8988T (cell line): Measurements from ENCODE around the gene CASKIN2.

Experiments
- DNase-seq: peaks from one replicate; pipeline ENCODE4 v3.0.0; 2011

Gene CASKIN2

DNA sequence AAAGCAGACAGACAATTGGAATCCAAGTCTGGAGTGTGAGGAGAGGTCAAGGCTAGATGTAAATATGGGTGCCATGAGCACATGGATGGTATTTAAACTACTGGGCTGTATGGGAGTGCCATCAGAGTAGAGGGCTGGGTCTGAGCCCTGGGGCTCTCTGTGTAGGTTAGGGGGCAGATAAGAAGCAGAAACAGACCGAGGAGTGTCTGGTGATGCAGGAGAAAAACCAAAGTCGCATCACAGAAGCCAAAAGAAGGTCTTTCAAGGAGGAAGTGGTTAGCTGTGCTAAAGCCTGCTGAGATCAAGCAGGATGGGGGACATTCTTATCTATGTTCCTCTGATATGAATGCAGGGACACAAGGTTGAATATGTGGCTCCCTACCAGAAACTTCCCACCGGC, 2.9 kb upstream of the CASKIN2 start:
- no peak for DNase-seq

DNA sequence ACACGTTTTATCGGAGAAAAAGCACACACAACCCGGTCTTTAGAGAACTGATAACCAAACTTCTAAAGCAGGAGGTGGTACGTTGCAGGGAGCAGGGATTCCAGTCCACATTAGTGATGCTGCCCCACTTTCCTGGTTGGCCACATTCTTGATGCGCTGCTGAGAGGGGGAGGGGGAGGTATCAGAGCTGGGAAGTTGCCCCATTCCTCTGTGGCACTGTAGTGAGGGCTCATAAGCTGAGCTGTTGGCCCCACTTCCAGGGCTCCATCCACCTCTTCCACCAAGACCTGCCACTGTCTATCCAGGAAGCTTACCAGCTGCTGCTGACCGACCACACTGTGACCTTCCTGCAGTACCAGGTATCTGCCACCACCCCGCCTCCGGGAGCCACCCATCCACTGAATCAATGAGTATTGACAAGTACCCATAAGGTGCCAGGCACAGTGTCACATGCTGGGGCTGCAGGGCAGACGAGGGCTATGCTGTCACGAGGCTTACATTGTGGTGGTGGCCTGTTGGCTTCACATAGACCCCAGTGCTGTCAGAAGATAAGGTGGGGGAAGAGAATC, 2.0 kb upstream of the CASKIN2 start:
- no peak for DNase-seq

DNA sequence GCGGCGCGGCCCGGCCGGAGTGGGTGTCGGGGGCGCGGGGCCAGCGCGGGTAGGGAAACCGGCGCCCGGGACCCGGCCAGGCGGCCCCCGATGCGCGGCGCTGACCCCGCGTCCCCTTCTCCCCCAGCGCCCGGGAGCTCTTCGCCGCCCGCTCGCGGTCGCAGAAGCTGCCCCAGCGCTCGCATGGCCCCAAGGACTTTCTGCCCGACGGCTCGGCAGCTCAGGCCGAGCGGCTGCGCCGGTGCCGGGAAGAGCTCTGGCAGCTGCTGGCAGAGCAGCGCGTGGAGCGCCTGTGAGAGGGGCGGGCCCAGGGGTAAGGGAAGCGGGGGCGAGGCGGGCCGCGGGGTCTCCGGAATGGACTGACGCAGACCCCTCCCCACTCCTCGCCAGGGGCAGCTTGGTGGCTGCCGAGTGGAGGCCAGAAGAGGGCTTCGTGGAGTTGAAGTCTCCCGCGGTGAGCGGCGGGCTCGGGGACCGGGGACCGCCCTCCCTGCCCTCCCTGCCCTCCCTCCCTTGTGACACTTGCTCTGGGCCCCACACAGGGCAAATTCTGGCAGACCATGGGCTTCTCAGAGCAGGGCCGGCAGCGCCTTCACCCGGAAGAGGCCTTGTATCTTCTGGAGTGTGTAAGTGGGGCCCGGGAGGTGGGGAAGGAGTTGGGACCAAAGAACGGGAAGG, 1.4 kb upstream of the CASKIN2 start:
- no peak for DNase-seq

DNA sequence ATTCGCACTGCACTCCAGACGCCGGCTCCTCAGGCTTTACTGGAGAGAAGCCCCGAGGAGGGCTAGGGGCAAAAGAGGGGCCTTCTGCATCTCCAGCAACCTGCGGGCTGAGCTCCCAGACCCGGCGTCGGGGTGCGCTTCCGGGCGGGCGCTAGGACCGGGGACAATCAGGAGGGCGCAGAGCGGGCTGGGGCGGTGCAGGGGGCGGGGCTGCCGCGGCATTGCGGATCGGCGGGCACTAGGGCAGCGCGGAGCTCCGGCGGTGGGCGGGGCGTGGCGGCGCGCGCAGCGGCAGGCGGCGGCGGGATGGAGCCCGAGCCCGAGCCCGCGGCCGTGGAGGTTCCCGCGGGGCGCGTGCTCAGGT, 900 bp upstream of the CASKIN2 start, which contains the start of gene TSEN54:
Gene TSEN54, plus strand, starts transcription at position 274 of the 364 bp plus-strand sequence. Its CDS starts 33 bp downstream, at position 307.
- peak; percentile 95 for DNase-seq

DNA sequence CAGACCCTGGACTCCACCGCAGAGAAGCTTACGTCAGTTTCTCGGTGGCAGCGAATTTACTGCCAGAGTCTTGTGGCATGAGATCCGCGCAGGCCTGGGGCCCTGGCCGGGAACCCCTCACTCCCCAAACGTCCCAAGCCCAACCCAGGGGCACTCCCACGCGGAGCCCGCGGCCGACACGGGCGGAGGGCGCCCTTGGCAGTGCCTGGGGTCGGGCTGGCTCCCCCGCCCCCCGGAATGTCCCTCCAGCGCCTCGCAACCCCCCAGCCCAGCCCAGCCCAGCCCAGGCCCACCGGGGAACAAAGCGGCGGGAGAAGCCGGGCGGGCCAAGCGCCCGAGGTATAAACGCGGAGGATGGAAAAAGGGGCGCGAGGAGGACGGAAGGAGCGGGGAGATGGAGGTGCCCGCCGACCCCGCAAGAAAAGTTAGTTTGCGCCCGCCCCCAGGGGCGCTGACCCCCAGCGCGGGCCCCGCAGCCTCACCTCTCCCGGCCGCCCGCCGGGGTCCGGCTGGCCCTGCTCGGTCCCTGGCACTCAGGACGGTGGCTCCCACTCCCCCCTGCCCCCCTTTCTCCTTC, 330 bp downstream of the CASKIN2 start:
- no peak for DNase-seq

DNA sequence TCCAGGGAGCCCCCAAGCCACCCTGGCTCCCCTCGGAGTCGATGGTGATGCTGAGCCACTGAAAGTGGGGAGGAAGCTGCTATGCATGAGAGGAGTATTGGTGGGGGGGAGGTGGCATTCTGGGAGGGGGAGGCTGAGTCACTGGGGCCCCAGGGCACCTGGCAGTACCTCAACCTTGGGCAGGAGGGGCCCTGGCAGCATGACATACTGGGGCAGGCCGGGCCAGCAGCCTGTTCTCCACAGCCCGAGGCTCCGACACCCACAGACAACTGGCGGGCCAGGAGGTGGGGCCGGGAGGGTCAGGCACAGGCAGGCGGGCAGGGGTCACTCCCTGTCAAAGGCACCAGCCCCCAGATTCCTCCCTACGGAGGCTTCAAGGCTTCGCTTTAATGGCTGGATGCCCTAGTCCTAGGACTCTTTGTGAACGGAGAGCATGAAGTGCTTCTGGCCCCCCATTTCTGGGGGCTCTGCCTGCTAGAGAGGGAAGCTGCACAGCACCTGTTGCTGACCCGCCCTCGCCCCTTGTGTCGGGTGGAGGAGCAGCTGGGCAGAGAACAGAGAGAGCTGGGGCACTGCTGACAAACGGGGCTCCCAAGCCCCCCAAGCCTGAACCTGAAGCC, 928 bp downstream of the CASKIN2 start:
- DNase-seq: no peak

DNA sequence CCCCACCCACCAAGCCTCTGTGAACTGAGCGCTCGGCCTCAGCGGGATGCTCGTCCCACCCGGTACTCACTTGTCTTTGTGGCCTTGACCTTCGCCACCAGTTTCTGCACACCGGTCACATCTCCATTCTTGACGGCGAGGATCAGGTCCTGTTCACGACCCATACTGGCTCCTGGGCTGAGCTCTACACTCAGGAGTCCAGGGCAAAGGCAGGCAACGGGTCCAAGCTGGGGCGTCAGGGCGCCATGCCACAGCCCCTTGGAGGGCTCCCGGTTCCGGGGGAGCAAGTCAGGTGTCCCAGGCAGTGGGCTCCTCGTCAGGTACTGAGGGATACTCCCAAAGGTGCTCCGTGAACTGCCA, 1.7 kb downstream of the CASKIN2 start:
- no peak for DNase-seq

DNA sequence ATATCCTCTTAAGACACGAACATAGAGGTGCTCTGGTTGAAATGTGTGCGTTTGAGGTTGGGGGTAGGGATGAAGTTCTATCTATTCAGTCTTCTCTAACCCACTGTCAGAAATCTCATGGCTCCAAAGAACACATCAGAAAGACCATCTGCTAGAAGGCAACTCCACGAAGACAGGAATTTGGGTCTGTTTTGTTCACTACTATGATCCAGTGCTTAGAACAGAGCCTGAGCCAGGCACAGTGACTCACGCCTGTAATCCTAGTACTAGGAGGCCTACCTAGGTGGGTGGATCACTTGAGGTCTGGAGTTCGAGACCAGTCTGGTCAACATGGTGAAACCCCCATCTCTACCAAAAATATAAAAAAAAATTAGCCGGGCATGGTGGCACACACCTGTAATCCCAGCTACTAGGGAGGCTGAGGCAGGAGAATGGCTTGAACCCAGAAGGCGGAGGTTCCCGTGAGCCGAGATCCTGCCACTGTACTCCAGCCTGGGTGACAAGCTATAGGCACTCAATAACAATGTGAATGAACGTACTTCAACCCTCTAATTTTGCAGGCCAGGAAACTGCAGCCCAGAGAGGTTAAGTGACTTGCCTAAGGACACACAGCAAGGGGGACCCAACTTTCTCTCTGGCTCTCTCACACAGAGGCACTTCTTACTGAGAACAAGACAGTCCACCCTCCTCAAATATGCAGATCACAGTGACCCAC, 2.3 kb downstream of the CASKIN2 start:
- no peak for DNase-seq

DNA sequence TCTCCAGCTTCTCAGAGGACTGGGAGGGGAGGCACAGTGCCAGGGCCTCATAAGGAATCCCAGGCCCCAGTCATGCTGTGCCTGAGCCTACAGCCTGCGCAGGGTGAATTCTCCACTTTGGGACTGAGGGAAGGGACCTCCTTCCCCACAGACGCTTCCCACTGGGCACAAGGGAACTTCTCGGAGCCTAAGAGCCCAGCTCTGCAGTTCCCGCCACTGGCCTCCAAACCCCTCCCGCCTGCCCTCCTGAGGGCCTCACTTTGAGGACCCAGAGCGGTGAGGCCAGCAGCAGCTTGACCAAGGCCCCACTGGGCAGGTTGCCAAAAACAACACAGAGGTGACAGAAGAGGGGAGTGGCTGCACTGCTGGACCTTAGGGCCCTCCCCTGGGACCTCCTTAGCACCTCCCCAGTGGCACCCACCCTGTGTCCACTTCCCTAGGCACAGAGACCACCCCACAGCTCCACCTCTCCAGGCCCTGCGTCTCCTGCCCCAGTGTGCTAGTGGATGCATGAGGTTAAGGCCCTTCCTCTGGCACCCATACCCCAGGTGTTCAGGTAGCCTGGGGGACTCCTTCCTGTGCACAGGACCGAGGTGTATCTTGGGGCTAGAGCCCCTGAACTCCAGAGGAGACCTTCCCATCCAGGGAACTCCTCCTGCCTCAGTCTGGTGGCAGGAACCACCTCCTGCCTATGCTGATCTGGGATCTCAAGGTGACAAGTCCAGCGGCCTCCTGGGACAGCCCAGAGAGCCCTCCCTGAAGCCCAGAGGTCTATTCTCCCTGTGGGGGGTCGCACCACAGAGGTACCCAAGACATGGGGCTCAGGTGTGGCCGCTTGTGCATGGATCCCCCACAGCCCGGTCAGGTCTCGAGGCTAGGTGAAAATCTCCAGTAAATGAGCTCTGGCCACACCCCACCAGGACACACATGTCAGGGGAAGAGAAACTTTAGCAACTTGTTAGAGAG, 3.4 kb downstream of the CASKIN2 start:
- DNase-seq: no peak

DNA sequence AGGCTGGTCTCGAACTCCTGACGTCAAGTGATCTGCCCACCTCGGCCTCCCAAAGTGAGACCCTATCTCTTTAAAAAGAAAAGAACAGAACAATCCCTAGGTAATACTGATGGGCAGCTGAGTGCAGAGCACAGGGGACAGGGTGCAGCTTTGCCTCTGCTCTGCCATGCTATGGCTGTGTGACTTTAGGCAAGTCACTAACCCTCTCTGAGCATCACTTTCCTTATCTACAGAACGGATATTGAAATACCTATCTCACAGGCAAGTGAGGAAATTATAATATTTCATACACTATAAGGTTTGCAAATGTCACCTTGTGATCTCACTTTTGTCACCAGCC, 4.1 kb downstream of the CASKIN2 start:
- DNase-seq: no peak

DNA sequence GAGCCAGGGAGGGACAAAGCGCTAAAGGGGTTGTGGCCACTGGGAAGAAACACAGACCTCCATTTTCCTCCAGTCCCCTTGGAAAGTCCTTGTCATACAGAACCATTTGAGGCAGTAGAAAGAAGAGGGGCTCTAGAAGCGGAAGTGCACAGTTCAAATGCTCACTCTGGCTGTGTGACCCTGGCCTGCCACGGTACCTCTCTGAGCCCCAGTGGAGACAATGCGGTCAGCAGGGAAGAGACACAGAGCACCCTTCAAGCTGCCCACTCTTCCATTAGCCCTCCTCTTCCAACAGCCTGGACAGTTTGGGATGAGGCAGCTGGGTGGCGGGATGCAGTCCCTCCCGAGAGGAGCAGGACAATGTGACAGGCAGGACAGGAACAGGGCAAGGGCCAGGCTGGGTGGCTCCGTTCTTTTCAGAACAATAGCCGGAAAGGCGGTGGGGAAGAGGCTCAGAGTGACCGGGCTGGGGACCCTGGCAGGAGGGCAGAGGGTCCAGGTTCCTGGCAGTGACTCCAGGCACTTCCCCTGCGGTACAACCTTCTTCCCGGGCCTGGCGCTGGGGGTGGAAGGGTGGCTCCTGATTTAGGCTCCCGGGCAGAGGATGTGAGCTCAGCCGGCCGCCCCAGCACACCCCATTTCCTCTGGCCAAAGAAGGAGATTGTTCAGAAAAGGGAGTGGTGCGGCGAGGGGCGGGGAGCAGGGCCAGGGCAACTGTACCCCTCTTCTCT, 5.6 kb downstream of the CASKIN2 start:
- no peak for DNase-seq

DNA sequence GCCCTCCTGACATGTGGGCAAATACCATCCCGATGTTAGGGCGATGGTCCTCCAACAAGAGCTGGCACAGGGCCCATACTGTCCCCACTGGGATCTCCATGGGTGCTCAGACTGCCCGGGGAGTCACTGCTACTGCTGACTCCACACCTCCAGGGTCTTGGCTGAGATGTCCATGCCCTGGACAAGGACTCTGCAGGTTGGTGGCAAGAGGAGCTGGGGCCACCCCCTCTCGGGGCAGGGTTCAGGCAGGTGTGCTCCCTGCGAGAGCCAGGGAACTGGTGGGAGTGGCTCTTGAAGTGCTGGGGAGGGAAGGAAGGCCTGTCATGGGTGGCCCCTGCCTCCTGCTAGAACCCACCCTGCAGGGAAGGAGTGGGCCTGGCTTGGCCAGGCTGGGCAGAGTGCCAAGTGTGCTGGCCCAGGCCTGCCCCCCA, 6.4 kb downstream of the CASKIN2 start:
- DNase-seq: no peak

DNA sequence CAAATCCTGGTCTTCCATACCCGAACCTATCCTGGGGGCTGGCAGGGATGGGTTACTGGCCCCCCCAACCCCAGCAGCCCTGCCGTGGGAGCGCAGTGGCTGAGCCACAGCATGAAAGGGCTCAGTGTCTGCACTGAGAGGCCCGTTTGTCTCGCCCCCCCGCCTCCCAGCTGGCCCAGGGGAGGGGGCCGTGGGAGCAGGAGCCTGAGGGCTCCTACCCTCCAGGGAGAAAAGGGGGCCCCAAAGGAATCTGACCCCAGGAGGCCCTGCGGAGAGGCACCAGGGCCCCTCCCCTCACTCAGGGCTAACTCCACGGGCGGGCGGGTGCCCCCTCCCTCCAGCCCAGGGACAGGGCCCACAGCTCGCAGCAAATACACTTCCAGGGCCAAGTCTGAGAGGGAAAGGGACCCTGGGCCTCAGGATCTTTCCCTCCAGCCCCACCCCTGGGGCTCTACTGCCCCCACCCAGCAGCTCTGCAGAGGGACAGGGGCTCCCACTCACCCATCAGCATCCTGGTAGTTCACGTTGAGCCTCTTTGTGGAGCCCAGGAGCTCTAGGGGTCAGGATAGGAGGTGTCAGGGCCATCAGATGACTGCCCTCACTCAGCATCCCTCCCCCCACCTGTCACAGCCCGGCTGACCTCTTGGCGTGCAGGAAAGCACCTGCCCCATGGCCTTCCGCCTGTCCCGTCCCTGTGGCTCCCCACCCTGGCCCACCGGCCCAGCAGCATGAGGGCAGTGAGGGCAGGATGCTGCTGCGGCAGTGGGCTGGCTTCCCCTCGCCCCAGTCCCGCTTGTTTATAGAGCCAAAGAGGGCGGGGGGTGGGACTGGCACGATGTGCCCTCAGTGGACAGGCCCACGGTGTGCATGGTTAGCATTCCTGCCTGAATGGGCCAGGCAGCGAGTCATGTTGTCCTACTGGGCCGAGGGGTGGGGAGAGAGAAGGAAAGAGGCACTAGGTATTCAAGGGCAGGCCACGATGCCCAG, 7.3 kb downstream of the CASKIN2 start:
- no peak for DNase-seq

DNA sequence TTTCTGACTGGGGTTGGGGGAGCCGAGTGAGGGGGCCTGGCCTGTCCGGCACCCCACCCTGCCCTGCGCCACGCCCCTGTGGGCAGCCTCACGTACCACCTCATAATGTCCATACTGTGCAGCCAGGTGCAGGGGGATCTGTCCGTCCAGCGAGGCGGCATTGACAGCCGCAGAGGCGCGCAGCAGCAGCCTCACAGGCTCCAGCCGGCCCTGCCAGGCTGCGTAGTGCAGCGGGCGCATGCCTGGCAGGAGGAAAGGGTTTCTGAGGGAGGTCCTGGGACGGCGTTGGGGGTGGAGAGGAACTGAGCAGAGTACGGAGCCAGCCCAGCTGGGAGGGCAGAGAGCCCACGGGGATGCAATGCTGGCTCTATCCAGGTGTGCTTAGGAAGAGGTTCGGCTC, 8.4 kb downstream of the CASKIN2 start:
- DNase-seq: no peak

DNA sequence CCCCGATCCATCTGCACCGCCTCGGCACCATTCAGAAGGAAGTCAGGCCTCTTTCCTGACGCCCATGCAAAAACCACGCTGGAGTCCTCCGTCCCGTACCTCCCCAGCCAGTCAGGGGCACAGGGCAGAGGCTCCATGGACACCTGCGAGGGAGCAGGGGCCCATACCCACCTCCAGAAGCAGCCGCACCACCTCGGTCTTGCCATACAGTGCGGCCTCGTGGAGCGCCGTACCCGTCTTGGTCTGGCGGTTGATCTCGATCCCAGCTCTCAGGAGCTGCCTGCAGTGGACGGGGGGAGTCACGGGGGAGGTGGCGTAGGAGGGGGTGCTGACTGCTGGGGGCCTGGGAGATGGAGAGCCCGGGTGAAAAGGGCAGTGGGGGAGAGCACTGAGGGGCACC, 9.2 kb downstream of the CASKIN2 start:
- DNase-seq: no peak

DNA sequence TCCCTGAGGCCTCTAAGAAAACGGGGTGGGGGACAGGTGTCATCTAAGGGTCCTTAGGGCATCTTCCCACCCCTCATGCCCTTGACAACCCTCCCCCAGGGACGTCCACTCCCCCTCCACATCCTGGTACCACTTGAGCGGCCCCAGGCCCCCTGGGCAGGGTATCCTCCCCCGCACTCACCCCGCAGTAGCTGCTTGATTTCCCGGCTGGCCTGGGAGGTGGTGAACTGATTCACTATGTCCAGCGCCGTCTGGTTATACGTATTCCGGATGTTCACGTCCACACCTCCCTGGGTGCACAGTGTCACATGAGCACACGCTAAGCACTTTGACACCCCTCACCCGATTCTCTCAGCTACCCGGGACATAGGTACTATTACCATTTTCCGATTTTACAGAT, 9.7 kb downstream of the CASKIN2 start:
- no peak for DNase-seq

DNA sequence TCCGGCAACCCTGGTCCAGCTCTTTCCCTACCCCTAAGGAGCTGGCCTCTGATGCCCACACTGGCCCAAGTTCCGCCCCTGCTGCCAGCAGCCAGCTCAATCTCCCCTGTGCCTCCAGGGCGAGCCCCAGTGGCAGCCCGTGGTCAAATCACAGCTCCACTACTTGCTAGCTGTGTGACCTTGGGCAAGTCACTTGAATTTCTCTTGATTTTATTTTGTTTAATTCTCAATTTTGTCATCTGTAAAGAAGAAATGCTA, 10.3 kb downstream of the CASKIN2 start:
- no peak for DNase-seq

DNA sequence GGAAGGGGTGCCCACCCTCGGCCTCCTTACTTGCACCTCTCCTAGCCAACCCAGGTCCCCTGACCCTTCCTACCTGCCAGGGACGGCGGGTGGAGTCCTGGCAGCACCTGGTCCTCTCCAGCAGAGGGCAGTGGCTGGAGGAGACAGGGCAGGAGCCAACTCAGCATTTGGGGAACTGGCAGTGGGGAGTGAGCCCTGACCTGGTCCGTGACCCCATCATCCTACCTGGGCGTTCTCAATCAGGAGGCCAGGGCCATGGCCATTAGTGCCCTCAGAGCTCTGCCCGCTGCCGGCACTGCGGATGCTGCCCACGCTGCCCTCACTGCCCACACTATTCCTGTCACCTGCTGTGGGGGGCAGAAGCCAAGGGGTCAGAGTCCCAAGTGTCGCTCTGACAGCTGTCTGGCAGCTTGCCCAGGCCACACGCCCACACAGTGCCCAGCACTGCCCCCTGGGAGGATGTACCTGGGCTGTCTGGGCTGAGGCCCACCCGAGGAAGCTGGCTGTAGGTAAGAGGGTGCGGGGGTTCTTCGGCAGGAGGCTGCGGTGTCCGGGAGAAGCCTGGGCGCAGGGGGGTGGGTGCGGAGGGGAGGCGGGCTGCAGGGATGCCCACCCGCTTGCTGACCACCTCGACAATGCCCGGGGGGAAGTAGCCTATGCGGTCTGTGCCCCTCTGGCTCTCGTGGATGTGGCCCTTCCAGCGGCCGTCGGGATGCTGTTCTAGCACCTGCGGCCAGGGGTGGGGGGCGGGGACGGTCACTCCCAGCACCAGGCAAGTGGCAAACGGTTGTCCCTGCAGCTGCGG, 10.8 kb downstream of the CASKIN2 start:
- DNase-seq: peak; percentile 89

DNA sequence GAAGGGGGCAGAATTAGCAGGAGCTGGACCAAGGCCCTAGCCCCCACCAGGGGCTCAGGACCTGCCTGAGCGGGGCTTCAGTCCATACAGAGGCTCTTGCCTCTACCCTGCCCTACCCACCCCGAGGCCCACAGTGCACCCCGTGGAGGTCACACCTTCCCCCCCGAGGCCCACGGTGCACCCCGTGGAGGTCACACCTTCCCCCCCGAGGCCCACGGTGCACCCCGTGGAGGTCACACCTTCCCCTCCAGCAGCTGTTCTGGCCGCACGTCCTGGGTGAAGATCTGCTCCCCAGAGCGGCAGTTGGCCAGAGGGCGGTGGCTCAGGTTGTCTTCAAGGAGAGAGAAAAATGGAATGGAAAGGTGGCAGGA, 11.4 kb downstream of the CASKIN2 start:
- no peak for DNase-seq

DNA sequence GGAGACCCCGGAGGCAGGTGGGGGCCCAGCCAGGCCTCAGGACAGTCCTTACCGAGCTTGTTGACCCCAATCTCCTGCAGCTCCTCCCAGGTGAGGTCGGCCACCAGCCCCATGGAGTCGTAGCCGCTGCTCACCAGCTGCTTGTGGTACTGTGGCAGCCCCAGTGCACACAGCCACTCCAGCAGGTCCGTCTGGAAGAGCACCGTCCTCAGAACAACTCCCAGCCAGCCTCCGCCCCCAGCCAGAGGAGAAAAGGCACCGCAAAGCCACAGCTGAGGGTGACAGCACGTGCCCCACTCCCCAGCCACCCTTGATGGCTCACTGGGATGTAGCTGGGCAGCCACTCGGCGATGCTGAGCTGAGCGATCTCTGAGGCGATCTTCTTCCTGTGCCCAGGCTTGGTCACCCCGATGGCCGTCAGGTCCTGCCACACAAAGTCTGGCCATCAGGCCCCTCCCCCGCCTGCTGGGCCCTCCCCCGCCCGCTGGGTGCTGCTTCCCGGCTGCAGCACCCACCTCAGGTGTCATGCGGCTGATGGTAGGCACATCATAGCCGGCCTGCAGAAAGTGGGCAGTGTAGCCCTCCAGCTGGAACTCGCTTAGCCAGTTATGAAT, 11.9 kb downstream of the CASKIN2 start:
- DNase-seq: no peak
